Activated CD4-positive, alpha-beta T cell treated with anti-CD3 and anti-CD28 coated beads for 24 hours (primary cell): ENCODE measurements around the gene RAP1GAP2.

Source experiments
- DNase-seq, 2 donors: peaks; one replicate each; pipeline ENCODE4 v3.0.0-alpha.2; 2020; ENCODE audit warnings: low read depth in 2 of 2

RAP1GAP2 gene

DNA sequence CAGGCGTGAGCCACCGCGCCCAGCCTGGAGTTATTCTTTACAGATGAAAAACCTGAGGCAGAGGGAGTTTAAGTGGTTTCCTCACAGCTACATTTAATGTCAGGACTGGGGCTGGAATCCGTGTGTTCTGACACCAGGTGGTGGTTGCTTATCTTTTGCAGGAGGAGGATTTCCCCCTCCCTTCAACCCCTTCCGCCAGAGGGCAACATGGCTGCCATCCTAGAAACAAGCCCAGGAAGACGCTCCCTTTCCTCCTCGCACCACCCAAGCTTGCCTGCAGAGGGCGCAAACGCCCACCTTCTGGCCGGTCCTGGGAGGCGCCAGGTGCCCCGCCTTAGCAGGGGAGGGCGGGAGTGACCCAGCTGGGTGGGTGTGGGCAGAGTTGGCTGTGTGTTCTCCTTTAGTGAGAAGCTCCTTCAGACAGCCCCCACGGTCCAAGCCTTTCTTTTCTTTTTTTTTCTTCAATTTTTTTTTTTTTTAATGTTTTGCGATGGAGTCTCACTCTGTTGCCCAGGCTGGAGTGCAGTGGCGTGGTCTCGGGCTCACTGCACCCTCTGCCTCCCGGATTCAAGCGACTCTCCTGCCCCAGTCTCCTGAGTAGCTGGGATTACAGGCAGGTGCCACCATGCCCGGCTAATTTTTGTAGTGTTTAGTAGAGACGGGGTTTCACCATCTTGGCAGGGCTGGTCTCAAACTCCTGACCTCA is 9.9 kb upstream of the RAP1GAP2 start:
- DNase-seq, result peak; percentile 84 to 90

DNA sequence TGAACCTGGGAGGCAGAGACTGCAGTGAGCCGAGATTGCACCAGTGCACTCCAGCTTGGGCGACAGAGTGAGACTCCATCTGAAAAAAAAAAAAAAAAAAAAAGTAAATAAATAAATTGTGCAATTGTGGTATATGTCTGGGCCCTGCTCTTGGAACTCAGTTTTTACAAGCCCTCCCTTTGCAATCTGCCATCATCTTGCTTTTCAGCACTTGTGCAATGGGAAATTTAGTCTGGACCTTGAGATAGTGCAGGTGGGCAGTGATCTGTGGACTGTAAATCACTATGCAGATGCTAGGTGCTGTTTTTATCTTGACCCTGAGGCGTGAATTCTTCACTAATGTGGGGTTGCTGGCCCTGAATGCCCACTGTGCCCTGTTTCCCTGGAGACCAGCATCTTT is 6.5 kb upstream of the RAP1GAP2 start:
- DNase-seq, result no peak

DNA sequence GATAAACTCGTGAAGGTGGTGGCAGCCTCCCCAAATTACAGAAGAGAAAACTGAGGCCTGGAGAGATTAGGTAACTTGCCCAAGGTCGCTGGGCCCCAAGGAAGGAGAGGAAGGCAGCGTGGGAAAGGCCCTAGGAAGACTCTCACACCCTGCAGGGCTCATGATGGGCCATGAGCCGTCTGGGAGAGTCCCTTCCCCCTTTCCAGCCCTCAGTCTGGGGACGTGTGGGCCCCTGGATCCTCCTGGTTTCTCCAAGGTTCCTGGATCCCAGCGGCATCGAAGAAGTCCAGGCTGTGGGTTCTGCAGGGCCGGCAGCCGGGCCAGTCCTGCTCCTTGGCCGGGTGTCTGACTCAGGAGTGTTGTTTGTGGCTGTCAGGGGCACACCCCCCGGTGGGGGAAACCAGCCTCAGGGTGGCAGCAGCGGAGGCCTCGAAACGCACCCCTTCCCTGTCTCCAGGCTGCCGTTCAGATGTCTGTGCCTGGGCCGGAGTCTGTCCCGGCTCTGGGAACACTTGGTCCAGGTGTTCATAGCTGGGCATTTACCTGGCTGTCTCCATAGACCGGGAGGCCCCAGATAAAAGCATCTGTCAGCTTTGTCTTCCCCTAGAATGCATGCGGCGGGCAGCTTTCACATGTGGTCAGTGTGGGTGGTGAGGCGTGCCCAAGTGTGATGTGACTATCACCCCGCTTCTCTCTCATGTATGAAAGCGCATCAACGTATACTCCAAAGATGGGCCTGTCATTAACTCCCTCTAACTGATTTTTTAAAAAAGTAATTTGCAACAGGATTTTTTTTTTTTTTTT is 3.7 kb upstream of the RAP1GAP2 start:
- DNase-seq, result peak in 1 of 2 donors; percentile 44

DNA sequence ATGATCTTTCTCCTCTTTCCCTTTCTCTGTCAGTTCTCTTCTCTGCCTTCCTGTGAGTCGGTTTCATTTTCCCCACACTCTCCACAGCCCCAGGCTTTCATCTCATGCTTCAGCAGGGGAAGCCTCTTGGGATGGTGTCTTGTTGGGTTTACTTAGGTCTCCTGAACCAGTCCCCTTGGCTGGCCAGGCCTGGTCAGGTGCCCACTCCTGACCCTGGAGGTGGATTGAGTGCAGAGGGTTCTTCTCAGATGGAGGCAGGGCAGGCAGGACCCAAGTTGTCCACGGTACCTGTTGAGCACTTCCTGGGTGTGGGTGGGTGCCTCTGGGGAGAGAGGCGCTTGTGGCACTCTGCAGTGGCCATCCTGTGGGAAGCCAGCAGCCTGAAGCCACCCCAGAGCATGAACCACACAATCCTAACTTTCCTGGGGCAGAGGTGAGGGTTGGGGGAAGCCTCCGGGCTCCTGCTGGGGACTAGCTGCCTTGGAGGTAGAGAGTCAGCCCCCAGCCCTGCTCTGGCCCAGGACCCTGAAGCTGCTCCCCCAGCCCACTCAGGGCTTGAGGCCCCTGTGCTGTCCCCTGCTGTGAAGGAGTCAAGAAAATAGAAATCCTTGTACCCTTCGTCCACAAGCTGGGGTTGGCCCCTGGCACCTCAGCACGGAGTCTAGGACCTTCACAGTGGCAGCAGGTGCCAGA is 2.0 kb upstream of the RAP1GAP2 start:
- no peak for DNase-seq

DNA sequence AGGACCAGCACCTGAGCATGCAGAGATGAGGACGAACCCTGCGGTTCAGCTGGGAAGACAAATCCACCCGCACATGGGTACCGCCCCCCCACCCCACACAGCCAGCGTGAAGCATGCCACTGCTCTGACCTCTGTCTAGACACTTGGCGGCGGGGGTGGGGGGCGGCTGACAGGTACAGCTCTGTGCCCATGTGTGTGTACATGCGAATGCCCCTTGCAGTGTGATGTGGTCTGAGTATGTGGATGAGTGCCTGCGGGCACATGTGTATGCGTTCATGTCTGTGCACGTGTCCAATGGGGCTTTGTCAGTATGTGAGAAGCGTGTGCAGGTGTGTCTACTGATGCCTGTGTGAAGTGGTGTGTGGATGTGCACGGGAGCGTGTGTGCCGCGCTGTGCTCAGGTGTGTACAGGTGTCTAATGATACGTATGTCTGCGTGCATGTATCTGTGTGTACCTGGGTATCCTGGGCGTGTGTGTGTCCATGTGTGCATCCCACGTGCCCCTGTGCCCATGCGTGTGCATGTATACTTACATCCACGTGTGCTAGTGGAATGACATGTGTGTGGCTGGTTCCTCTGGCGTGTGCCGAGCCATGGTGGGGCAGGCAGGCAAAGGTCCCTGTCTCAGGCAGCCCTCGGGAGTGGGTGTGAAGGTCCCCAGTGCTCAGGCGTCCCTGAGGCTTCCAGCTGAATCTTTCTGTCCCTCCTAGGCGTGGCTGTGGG is 636 bp upstream of the RAP1GAP2 start:
- no peak for DNase-seq

DNA sequence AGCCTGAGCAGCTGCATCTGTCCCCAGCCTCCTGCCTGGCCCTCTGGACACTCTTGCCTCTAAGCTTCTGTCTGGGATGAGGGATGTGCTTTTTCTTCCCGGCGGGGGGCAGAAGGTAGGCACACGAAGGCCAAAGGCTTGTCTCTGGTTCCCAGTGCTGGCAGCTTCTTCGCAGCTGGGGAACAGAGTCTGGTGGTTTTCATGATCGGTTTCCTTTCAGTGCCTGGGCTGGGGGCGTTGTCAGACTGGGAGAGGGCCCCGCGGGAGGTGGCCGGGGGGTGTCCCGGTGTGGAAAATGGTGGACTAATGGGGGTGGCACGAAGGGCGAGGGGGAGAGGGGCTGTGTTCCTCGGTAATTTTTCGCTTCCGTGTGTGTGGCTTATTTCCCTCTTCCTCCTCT is 988 bp downstream of the RAP1GAP2 start:
- DNase-seq, result no peak

DNA sequence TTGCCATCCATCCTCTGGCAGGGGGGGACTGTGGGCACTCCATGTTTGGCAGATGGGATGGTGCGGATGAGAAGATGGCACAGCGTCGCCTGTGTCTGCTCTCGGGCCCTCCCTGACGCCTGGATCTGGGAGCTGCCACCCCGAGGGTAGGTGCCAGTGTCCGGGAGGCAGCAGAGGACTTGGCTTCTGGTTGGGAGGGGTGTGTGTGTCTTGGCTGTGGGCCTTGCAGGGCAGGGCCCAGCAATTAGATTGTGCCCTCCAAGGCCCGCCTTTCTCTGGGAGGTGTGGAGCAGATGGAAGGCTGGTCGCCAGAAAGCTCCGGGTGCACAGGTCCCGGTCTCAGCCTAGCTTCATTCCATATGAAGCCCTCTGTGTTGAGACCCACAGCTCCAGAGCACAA is 1.4 kb downstream of the RAP1GAP2 start:
- no peak for DNase-seq

DNA sequence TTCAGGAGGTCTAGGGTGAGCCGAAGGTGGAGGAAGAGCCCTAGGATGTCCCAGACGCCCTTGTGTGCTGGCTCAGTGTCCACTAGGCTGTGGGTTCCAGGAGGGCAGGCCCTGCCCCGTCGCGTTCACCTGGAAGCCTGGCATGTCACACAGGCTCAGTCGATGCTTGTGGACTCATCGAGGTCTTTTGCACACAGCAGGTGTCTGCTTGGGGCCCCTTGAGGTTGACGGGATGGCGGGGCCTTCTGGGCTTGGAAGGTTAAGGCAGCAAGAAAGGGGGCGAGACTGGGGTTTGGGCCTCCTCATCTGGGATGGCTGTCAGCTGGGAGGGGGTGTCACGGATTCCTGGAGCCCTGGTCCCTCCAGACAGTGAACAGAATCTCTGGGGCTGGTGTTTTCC is 1.9 kb downstream of the RAP1GAP2 start:
- no peak for DNase-seq

DNA sequence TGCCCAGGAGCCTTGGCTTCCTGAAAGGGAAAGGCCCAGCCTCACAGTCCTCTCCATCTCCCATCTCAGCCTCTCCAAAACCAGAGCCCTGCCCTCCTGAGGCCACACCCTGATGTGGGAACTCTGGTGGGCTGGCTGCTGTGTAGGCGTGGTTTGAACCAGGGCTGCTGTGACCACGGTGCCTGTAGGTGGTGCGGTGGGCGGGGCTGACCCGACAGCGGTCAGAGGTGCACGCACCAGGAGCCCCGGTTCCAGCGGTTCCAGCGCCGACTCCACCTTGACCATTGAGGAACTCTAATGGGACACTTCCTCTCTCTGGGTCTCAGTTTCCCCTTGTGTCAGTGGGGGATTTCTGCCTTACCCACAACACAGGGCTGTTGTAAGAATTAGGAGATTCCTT is 2.4 kb downstream of the RAP1GAP2 start:
- no peak for DNase-seq

DNA sequence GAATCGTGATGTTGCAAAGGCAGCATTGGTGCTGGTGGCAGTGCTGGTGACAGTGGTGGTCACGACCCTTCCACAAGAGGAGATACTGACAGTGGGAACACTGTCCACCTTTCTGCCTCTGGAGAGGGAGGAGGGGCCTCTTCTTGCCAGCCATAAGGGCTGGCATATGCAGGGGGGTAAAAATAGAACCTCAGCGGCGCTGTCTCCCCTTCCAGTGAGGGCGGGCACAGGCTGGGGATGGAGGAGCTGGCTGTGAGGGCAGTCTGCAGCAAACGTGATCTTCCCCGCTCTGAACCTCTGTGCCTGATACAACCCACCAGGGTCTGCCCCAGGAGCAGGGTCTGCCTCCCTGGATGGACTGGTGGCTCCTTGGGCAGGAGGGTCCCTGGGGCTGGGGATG is 3.4 kb downstream of the RAP1GAP2 start:
- no peak for DNase-seq

DNA sequence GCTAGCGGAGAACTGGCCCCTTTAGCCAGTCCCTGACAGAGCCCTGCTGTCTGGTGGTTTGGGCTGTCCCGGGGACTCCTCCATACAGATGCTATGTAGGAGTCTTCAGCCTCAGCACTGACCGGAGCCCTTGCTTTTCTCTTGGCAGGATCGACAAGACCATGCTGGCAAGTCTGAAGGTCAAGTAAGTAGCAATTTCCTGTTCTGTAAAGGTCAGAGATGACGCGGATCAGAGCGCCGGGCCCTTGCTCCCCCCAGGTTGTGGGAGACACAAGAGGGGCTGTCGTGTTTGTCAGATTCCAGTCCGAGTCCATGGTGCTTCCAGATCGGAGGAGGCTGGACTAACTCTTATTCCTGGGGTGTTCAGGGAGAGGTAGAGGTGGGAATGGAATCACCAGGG is 4.1 kb downstream of the RAP1GAP2 start:
- DNase-seq, result no peak

DNA sequence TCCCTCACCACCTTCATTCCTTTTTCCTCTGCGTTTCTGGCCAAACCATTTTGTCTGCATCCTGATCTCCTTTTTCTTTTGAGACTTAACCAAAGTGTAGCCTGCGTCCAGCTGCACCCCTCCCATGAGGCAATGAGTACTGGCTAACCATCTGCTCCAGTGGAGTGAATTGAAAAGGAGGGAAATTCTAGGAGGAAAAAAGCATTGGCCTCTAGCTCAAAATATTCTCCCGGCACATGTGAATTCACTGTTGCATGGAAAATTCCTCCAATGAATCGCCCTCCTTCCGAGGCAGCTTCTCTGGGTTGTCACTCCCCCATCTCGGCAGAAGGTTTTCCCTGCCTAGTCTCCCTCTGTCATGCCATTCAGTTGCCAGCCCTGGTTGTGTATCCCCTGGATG is 5.6 kb downstream of the RAP1GAP2 start:
- DNase-seq, result no peak

DNA sequence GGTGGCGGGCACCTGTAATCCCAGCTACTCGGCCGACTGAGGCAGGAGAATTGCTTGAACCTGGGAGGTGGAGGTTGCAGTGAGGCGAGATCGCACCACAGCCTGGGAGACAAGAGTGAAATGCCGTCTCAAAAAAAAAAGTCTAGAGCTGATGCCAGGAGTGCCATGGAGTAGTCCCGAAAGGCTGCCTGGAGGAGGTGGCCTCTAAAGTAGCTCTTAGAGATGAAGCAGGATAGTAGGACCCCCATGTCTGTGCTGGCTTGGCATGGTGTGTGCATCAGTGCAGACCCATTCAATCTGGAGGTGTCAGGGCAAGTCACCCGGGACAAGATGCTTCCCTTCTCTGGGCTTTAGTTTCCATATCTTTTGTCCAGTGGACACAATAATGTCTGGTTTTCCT is 6.3 kb downstream of the RAP1GAP2 start:
- DNase-seq, result no peak

DNA sequence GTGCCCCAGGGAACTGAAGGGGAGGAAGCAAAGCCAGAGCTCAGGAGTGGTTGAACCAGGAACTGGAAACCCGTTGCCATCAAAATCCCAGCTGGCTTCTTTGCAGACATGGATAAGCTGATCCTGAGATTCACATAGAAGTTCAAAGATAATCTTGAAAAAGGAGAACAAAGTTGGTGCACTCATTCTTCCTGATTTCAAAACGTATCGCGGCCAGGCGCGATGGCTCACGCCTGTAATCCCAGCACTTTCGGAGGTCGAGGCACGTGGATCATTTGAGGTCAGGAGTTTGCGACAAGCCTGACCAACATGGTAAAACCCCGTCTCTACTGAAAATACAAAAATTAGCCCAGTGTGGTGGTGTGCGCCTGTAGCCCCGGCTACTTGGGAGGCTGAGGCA is 7.1 kb downstream of the RAP1GAP2 start:
- DNase-seq, result no peak

DNA sequence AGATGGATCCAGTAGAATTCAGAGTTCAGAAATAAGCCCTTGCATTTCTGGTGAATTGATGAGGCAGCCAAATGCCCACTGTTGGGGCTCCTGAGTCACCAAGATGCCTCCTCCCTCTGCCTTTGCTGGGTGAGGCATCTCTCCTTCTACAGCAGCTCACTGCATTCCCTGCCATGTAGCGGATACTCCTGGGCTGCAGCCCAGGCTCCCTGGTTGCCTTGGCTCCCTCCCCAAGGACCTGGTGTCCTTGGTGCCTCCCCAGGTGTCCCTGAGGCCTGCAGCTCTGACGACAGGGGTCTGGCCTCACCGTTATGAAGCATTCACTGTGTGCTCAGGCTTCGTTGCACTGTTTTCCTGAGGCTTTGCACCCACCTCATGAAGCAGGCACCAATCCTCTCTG is 7.7 kb downstream of the RAP1GAP2 start:
- DNase-seq, result no peak

DNA sequence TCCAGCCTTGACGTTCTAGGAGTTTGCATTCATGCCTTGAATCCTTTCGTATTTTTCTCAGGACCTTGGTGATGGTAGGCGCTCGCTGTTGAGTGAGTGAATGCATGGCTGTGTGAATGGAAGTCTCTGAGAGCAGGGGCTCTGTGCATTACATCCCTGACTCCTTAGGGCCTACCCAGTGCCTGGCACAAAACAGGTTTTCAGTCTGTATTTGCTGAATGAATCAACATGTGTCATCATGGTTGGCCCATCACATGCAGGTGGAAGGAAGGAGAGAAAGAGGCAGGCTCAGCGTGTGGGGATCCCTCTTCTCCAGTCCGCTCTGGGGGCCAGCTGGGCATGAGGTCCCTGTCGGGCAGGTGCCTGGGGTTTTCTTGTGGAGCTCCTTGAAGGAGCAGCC is 8.7 kb downstream of the RAP1GAP2 start:
- no peak for DNase-seq

DNA sequence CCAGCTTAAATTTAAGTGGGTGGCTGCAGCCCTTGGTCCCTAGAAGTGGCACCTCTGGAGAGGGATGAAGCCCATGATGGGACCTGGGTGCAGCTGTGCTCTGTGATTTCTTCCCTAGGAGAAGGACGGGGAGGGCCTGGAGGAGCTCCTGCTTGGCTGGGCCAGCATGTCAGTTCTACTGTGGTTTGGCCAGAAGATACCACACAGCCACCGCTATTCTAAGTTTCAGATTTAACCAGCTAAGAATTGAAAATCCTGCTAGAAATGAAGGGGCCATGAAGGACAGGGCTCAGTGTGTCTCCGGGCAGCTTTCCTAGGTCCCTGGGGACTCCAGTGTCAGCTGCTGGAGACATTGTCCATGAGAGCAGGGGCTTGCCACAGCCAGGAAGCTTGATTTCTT is 9.7 kb downstream of the RAP1GAP2 start:
- no peak for DNase-seq

DNA sequence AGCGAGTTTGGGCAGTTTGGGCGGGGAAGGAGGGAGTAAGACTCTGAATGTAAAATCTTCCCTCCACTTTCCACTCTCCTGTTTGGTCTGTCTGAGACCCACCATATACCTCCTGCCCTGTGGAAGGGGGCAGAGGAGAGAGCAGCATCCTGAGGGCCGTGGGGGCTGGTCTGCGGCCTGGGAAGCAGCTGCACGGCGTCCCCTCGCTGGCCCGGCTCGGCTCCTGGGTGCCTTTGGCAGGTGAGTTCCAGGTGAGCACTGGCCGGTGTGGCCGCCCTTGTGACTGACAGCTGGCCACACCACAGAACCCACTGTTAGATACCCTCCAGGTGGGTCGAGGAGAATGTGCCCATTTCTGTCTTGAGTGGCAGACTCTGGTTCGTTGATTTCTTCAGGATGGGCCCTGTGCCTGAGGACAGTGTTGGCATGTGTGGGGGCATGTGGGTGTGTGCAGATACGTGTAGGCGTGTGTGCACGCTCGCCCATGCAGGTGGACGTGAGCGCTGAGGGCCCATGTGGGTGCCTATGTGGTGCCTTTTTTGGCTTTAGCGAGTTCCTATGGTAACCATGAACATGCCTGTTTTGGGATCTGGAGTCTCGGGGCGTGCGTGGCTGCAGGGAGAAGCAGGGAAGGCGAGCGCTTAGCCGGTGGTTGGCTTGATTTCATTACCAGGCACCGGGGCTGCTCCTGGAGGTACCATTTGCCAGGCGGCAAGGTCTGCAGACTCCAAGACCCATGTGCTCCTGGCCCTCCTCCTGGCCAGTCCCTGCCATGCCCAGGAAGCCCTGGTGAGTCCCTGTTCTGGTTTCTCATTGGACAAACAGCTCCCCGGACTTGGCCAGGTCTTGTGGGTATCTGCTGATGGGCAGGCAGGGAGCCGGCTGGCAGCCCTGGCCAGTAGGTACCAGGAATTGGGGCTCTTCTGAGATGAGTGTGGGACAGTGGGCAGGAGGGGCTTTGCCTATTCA is 12.4 kb downstream of the RAP1GAP2 start:
- DNase-seq, result no peak

DNA sequence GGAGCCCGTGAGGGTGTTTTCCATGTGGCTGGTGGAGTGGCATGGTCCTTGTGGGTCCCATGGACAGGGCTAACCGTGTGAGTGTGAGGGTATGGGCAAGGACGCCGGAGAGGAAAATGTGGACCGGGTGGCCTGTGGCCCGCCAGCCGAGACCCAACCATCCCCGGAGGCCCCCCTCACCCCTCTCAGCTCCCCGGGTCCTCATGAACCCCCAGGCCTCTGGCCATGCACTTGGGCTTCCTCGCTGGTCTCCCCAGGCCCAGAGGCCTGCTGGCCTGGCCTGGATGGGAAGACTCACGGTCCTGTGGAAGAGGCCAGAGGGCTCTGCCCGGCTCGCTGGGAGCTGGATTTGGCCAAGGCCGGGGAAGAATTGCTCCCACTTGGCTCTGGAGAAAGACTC is 13.1 kb downstream of the RAP1GAP2 start:
- DNase-seq, result no peak

DNA sequence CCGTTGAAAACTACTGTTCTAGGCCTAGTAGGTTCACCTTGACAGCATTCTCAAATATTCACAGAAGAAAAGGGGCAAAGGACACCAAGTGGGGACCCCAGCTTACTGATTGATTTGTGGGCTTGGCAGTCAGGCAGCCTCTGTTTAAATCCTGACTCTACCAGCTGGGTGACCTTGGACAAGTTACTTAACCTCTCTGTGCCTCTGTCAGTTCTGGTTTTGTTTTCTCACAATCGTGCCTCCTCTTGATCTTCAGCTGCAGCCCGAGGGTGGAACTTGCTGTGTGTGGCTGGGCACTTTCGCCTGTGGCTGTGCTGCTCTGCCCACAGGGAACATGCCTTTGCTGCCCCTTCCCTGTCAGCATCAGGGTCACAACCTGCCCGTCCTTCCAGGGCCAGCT is 17.8 kb downstream of the RAP1GAP2 start:
- no peak for DNase-seq
